GM23338 (cell line): Measurements from ENCODE around the gene NDOR1. TPM values are rescaled to one million over a fixed set of nuclear protein-coding genes. Genes with fewer than 3 reads are reported as not detected.

Experiments used
- ATAC-seq: fragments of 200-7000 bp; cut with Tn5 transposase; 3 replicates; pipeline ENCODE4 v1.9.1; 2020
- DNase-seq: peaks from one replicate; pipeline ENCODE4 v3.0.0-alpha.2; 2015; ENCODE audit warnings: low spot score
- H2AFZ ChIP-seq: fragments of 200-600 bp; sonication (generic); 2 replicates; pipeline ENCODE4 v1.8.0; 2016; ENCODE audit warnings: antibody characterized with exemption, mild to moderate bottlenecking, moderate library complexity
- H3F3A ChIP-seq: fragments of 200-600 bp; sonication (generic); replicated peaks from 2 replicates; pipeline ENCODE4 v1.8.0; 2017; ENCODE audit warnings: antibody characterized with exemption, mixed run types, low read depth
- H3K27ac ChIP-seq: fragments of 200-600 bp; sonication (generic); 2 replicates; pipeline ENCODE4 v1.6.1; 2016; ENCODE audit warnings: low read depth
- H3K27me3 ChIP-seq: fragments of 200-600 bp; sonication (generic); 2 replicates; pipeline ENCODE4 v1.8.0; 2016; ENCODE audit warnings: mild to moderate bottlenecking, mixed run types, moderate library complexity; ENCODE audit not compliant: insufficient read depth
- H3K36me3 ChIP-seq: fragments of 200-600 bp; sonication (generic); 2 replicates; pipeline ENCODE4 v1.8.0; 2016; ENCODE audit warnings: mild to moderate bottlenecking; ENCODE audit not compliant: insufficient read depth
- H3K4me1 ChIP-seq: fragments of 200-600 bp; sonication (generic); 2 replicates; pipeline ENCODE4 v1.8.0; 2016; ENCODE audit warnings: mild to moderate bottlenecking, moderate library complexity; ENCODE audit not compliant: insufficient read depth
- H3K4me2 ChIP-seq: fragments of 200-600 bp; sonication (generic); 2 replicates; pipeline ENCODE4 v1.7.1; 2017; ENCODE audit warnings: mixed run types
- H3K4me3 ChIP-seq: fragments of 200-600 bp; sonication (generic); 2 replicates; pipeline ENCODE4 v1.6.1; 2016; ENCODE audit warnings: mixed run types
- H3K79me2 ChIP-seq: fragments of 200-600 bp; sonication (generic); replicated peaks from 2 replicates; pipeline ENCODE4 v1.8.0; 2017; ENCODE audit warnings: mild to moderate bottlenecking; ENCODE audit not compliant: insufficient read depth
- H3K9me2 ChIP-seq: fragments of 200-600 bp; sonication (generic); 2 replicates; pipeline ENCODE4 v1.8.0; 2017; ENCODE audit not compliant: insufficient read depth
- H4K20me1 ChIP-seq: fragments of 200-600 bp; sonication (generic); replicated peaks from 2 replicates; pipeline ENCODE4 v1.8.0; 2017; ENCODE audit warnings: mild to moderate bottlenecking; ENCODE audit not compliant: insufficient read depth
- H3K27ac Mint-ChIP-seq: 2 replicates; pipeline ENCODE4 v1.8.0; 2020; ENCODE audit warnings: inconsistent platforms, mild to moderate bottlenecking, moderate library complexity, mixed read lengths
- H3K27me3 Mint-ChIP-seq: 3 replicates; pipeline ENCODE4 v1.8.0; 2022; ENCODE audit warnings: low read depth, mild to moderate bottlenecking, moderate library complexity, mixed read lengths, inconsistent platforms; ENCODE audit not compliant: insufficient read depth, poor library complexity
- H3K36me3 Mint-ChIP-seq: 3 replicates; pipeline ENCODE4 v1.8.0; 2021; ENCODE audit warnings: low read depth, mild to moderate bottlenecking, inconsistent platforms, moderate library complexity, mixed read lengths
- H3K4me1 Mint-ChIP-seq: 3 replicates; pipeline ENCODE4 v1.8.0; 2020; ENCODE audit warnings: mild to moderate bottlenecking, inconsistent platforms, mixed read lengths
- H3K4me3 Mint-ChIP-seq: 3 replicates; pipeline ENCODE4 v1.8.0; 2021; ENCODE audit warnings: moderate library complexity, mild to moderate bottlenecking, inconsistent platforms, mixed read lengths
- H3K9me3 Mint-ChIP-seq: 3 replicates; pipeline ENCODE4 v1.8.0; 2020; ENCODE audit warnings: moderate library complexity, mild to moderate bottlenecking, inconsistent platforms, mixed read lengths
- CREB1 ChIP-seq: fragments of 250-450 bp; sonication (Bioruptor Pico); IDR thresholded peaks from 2 replicates; pipeline ENCODE4 v1.5.0; 2020; ENCODE audit warnings: low read depth, mild to moderate bottlenecking, moderate library complexity
- EZH2 ChIP-seq: fragments of 200-600 bp; sonication (generic); IDR thresholded peaks from one replicate; pipeline ENCODE4 v1.8.0; 2017; ENCODE audit warnings: antibody characterized with exemption, mild to moderate bottlenecking, low read depth; ENCODE audit not compliant: unreplicated experiment
- EZH2phosphoT487 ChIP-seq: fragments of 200-600 bp; sonication (generic); IDR thresholded peaks from one replicate; pipeline ENCODE4 v1.8.1; 2018; ENCODE audit warnings: antibody characterized with exemption; ENCODE audit not compliant: unreplicated experiment
- JUNB ChIP-seq: IDR thresholded peaks from one replicate; pipeline ENCODE4 v1.6.1; 2016; ENCODE audit warnings: antibody characterized with exemption; ENCODE audit not compliant: unreplicated experiment
- NANOG ChIP-seq: IDR thresholded peaks from 2 replicates; pipeline ENCODE4 v1.6.1; 2016; ENCODE audit warnings: antibody characterized with exemption, borderline replicate concordance
- POLR2AphosphoS5 ChIP-seq: IDR thresholded peaks from 2 replicates; pipeline ENCODE4 v1.6.1; 2016; ENCODE audit warnings: antibody characterized with exemption, low read depth
- STAT1 ChIP-seq: IDR thresholded peaks from one replicate; pipeline ENCODE4 v1.6.1; 2016; ENCODE audit warnings: antibody characterized with exemption; ENCODE audit not compliant: unreplicated experiment
- ZNF114 ChIP-seq: fragments of 250-450 bp; sonication (Bioruptor Pico); IDR thresholded peaks from 2 replicates; pipeline ENCODE4 v1.5.0; 2020; ENCODE audit warnings: mild to moderate bottlenecking, moderate library complexity
- ZNF331 ChIP-seq: fragments of 250-450 bp; sonication (Bioruptor Pico); IDR thresholded peaks from 2 replicates; pipeline ENCODE4 v1.5.0; 2020; ENCODE audit warnings: low read depth, mild to moderate bottlenecking, moderate library complexity
- polyA plus RNA-seq: library from polyadenylated mRNA; unstranded; fragments of >200 nt; fragmentation: Nextera tagmentation; extraction: Ambion mirVana; gene quantifications from 2 replicates; pipeline ENCODE4 v1.2.1, GENCODE V29; 2016
- total RNA-seq: library from RNA; depleted of rRNA; stranded (reverse); fragments of >200 nt; shearing (Covaris generic); gene quantifications from 2 replicates; pipeline ENCODE4 v1.2.3, GENCODE V29; 2014
- TF ChIP-seq, protein P1 (sequence below): IDR thresholded peaks from one replicate; pipeline ENCODE4 v1.6.1; 2018; ENCODE audit warnings: antibody characterized with exemption; ENCODE audit not compliant: unreplicated experiment
- TF ChIP-seq, protein P2 (sequence below): IDR thresholded peaks from 2 replicates; pipeline ENCODE4 v1.6.1; 2016; ENCODE audit warnings: antibody characterized with exemption
- TF ChIP-seq, protein P3 (sequence below): fragments of 250-450 bp; sonication (Bioruptor Pico); IDR thresholded peaks from 2 replicates; pipeline ENCODE4 v1.5.0; 2020; ENCODE audit warnings: mild to moderate bottlenecking, moderate library complexity
- TF ChIP-seq, protein P4 (sequence below), 2 experiments: fragments of 200-600 bp in 1 of 2; sonication (generic) in 1 of 2; conservative IDR thresholded peaks; 2 replicates each; pipeline versions ENCODE4 v1.5.1 to v1.6.1; 2016 to 2017; ENCODE audit warnings: antibody characterized with exemption in 2 of 2, low read depth in 2 of 2, mild to moderate bottlenecking in 2 of 2, moderate library complexity in 1 of 2

The NDOR1 gene
- total and polyA plus RNA-seq, 2 experiments from 2014 or later, result 19.4 to 38.1 TPM

DNA sequence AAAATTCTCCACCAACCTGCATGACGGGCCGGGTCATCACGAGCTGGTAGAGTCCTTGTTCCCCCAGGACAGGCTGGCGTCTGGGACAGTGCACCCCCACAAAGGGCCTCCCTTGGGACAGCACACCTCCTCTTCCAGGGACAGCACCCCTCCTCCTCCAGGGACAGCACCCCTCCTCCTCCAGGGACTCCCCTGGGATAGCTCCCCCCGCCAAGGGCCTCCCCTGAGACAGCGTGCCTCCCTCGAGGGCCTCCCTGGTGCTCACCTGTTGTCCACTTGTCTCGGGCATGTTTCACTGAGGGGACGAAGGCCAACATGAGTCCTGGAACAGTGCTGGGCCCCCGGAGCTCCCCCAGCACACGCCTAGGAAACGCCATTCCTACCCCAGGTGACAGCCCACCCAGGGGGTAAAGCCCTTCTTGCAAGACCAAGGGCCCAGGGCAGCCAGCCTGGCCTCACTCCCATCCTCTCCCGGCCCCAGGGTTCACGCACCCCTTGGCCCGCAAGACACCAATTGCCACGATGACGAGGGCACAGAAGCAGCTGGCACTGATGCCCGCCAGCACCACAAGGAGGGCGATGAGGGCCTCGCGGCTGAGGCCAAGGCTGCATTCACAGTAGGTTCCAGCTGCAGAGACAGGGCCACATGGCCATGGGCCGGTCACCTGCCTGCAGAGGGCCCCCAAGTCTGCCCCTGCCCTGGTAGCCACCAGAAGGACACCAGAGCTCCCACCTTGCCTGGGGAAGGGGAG, 34.2 kb upstream of the NDOR1 start:
- H3K27ac ChIP-seq, result no peak overlapping the region
- no peak overlapping the region for H2AFZ ChIP-seq
- no peaks in the 10 kb centered on the region for H3K36me3 Mint-ChIP-seq
- no peak for ATAC-seq
- no peaks in the 10 kb centered on the region for H3K79me2 ChIP-seq
- DNase-seq, result no peak
- no peak overlapping the region for H3K4me3 ChIP-seq
- H3K9me2 ChIP-seq, result no peaks in the 10 kb centered on the region
- 0 out of 2 replicates have a peak, but pooled peaks cover 1% of the 10 kb centered on the region for H3F3A ChIP-seq
- no peaks in the 10 kb centered on the region for H4K20me1 ChIP-seq
- no peaks in the 10 kb centered on the region for H3K36me3 ChIP-seq
- H3K27me3 ChIP-seq, result peaks cover 53% of the 10 kb centered on the region
- H3K27me3 Mint-ChIP-seq, result peaks cover 49% of the 10 kb centered on the region
- TF ChIP-seq, protein P1, sequence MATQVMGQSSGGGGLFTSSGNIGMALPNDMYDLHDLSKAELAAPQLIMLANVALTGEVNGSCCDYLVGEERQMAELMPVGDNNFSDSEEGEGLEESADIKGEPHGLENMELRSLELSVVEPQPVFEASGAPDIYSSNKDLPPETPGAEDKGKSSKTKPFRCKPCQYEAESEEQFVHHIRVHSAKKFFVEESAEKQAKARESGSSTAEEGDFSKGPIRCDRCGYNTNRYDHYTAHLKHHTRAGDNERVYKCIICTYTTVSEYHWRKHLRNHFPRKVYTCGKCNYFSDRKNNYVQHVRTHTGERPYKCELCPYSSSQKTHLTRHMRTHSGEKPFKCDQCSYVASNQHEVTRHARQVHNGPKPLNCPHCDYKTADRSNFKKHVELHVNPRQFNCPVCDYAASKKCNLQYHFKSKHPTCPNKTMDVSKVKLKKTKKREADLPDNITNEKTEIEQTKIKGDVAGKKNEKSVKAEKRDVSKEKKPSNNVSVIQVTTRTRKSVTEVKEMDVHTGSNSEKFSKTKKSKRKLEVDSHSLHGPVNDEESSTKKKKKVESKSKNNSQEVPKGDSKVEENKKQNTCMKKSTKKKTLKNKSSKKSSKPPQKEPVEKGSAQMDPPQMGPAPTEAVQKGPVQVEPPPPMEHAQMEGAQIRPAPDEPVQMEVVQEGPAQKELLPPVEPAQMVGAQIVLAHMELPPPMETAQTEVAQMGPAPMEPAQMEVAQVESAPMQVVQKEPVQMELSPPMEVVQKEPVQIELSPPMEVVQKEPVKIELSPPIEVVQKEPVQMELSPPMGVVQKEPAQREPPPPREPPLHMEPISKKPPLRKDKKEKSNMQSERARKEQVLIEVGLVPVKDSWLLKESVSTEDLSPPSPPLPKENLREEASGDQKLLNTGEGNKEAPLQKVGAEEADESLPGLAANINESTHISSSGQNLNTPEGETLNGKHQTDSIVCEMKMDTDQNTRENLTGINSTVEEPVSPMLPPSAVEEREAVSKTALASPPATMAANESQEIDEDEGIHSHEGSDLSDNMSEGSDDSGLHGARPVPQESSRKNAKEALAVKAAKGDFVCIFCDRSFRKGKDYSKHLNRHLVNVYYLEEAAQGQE, result no peak
- TF ChIP-seq JUNB (no peak), NANOG (no peak), STAT1 (no peak), EZH2phosphoT487 (no peak), ZNF114 (CRISPR knock-in tag) (no peak), EZH2 (no peak), ZNF331 (CRISPR knock-in tag) (no peak), POLR2AphosphoS5 (no peak), CREB1 (CRISPR knock-in tag) (no peak)
- TF ChIP-seq, protein P2, sequence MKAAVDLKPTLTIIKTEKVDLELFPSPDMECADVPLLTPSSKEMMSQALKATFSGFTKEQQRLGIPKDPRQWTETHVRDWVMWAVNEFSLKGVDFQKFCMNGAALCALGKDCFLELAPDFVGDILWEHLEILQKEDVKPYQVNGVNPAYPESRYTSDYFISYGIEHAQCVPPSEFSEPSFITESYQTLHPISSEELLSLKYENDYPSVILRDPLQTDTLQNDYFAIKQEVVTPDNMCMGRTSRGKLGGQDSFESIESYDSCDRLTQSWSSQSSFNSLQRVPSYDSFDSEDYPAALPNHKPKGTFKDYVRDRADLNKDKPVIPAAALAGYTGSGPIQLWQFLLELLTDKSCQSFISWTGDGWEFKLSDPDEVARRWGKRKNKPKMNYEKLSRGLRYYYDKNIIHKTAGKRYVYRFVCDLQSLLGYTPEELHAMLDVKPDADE, result no peak
- TF ChIP-seq, protein P3, sequence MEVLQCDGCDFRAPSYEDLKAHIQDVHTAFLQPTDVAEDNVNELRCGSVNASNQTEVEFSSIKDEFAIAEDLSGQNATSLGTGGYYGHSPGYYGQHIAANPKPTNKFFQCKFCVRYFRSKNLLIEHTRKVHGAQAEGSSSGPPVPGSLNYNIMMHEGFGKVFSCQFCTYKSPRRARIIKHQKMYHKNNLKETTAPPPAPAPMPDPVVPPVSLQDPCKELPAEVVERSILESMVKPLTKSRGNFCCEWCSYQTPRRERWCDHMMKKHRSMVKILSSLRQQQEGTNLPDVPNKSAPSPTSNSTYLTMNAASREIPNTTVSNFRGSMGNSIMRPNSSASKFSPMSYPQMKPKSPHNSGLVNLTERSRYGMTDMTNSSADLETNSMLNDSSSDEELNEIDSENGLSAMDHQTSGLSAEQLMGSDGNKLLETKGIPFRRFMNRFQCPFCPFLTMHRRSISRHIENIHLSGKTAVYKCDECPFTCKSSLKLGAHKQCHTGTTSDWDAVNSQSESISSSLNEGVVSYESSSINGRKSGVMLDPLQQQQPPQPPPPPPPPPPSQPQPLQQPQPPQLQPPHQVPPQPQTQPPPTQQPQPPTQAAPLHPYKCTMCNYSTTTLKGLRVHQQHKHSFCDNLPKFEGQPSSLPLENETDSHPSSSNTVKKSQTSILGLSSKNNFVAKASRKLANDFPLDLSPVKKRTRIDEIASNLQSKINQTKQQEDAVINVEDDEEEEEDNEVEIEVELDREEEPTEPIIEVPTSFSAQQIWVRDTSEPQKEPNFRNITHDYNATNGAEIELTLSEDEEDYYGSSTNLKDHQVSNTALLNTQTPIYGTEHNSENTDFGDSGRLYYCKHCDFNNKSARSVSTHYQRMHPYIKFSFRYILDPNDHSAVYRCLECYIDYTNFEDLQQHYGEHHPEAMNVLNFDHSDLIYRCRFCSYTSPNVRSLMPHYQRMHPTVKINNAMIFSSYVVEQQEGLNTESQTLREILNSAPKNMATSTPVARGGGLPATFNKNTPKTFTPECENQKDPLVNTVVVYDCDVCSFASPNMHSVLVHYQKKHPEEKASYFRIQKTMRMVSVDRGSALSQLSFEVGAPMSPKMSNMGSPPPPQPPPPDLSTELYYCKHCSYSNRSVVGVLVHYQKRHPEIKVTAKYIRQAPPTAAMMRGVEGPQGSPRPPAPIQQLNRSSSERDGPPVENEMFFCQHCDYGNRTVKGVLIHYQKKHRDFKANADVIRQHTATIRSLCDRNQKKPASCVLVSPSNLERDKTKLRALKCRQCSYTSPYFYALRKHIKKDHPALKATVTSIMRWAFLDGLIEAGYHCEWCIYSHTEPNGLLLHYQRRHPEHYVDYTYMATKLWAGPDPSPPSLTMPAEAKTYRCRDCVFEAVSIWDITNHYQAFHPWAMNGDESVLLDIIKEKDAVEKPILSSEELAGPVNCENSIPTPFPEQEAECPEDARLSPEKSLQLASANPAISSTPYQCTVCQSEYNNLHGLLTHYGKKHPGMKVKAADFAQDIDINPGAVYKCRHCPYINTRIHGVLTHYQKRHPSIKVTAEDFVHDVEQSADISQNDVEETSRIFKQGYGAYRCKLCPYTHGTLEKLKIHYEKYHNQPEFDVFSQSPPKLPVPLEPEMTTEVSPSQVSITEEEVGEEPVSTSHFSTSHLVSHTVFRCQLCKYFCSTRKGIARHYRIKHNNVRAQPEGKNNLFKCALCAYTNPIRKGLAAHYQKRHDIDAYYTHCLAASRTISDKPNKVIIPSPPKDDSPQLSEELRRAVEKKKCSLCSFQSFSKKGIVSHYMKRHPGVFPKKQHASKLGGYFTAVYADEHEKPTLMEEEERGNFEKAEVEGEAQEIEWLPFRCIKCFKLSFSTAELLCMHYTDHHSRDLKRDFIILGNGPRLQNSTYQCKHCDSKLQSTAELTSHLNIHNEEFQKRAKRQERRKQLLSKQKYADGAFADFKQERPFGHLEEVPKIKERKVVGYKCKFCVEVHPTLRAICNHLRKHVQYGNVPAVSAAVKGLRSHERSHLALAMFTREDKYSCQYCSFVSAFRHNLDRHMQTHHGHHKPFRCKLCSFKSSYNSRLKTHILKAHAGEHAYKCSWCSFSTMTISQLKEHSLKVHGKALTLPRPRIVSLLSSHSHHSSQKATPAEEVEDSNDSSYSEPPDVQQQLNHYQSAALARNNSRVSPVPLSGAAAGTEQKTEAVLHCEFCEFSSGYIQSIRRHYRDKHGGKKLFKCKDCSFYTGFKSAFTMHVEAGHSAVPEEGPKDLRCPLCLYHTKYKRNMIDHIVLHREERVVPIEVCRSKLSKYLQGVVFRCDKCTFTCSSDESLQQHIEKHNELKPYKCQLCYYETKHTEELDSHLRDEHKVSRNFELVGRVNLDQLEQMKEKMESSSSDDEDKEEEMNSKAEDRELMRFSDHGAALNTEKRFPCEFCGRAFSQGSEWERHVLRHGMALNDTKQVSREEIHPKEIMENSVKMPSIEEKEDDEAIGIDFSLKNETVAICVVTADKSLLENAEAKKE (CRISPR knock-in tag), result no peak
- TF ChIP-seq, protein P4, sequence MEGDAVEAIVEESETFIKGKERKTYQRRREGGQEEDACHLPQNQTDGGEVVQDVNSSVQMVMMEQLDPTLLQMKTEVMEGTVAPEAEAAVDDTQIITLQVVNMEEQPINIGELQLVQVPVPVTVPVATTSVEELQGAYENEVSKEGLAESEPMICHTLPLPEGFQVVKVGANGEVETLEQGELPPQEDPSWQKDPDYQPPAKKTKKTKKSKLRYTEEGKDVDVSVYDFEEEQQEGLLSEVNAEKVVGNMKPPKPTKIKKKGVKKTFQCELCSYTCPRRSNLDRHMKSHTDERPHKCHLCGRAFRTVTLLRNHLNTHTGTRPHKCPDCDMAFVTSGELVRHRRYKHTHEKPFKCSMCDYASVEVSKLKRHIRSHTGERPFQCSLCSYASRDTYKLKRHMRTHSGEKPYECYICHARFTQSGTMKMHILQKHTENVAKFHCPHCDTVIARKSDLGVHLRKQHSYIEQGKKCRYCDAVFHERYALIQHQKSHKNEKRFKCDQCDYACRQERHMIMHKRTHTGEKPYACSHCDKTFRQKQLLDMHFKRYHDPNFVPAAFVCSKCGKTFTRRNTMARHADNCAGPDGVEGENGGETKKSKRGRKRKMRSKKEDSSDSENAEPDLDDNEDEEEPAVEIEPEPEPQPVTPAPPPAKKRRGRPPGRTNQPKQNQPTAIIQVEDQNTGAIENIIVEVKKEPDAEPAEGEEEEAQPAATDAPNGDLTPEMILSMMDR (conservative IDR thresholded peaks at IDR 0.05; ENCODE audit: low read depth in 2 of 2), result no peak
- no peak overlapping the region for H3K4me3 Mint-ChIP-seq
- peaks cover 5% of the 10 kb centered on the region for H3K4me1 Mint-ChIP-seq
- H3K9me3 Mint-ChIP-seq, result no peaks in the 10 kb centered on the region
- no peak overlapping the region for H3K4me2 ChIP-seq
- H3K27ac Mint-ChIP-seq, result no peak overlapping the region
- H3K4me1 ChIP-seq, result no peaks in the 10 kb centered on the region; the same call in 1 of the 2 replicates
